NCI-H2171 treated with DMSO at 0.1 percent for 48 hours (cell line): ENCODE results near the gene TNFSF13.

ENCODE experiments used
- DNase-seq: peaks from one replicate; lab custom pipeline; 2025; lab: John Stamatoyannopoulos, UW

Gene TNFSF13, protein sequence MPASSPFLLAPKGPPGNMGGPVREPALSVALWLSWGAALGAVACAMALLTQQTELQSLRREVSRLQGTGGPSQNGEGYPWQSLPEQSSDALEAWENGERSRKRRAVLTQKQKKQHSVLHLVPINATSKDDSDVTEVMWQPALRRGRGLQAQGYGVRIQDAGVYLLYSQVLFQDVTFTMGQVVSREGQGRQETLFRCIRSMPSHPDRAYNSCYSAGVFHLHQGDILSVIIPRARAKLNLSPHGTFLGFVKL

DNA sequence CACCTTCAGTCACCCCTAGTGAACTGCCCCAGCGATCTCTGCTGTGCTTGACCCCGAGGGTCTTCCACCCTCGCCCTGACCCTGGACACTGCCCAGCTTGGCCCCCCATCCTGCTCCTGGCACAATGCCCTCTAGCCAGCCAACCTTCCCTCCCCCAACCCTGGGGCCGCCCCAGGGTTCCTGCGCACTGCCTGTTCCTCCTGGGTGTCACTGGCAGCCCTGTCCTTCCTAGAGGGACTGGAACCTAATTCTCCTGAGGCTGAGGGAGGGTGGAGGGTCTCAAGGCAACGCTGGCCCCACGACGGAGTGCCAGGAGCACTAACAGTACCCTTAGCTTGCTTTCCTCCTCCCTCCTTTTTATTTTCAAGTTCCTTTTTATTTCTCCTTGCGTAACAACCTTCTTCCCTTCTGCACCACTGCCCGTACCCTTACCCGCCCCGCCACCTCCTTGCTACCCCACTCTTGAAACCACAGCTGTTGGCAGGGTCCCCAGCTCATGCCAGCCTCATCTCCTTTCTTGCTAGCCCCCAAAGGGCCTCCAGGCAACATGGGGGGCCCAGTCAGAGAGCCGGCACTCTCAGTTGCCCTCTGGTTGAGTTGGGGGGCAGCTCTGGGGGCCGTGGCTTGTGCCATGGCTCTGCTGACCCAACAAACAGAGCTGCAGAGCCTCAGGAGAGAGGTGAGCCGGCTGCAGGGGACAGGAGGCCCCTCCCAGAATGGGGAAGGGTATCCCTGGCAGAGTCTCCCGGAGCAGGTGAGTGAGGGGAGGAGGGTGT lies at the start of gene TNFSF13:
TNFSF13 (plus strand) TSS at position 207 of the 776 bp plus-strand sequence; CDS start at position 497, 290 bp downstream.
- DNase-seq, result no peak

DNA sequence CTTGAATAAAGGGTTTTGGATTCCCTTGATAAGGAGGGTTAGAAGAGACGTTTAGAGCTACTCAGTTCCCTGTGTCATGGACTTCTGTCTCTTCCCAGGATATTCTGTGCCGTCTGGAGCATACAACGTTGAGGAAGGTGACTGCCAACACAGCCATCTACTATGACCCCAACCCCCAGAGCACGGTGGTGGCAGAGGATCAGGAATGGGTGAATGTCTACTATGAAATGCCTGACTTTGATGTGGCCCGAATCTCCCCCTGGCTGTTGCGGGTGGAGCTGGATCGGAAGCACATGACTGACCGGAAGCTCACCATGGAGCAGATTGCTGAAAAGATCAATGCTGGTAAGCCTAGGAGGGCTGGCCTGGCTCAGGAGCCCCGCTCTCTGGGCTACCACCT lies 49.7 kb upstream of the TNFSF13 start:
- DNase-seq, result no peak

GRCh38 chr17:7509937-7510336 lies 48.6 kb upstream of the TNFSF13 start:
- DNase-seq, result no peak

GRCh38 chr17:7511108-7511507 lies 47.4 kb upstream of the TNFSF13 start:
- DNase-seq, result no peak

GRCh38 chr17:7512105-7512504 lies 46.4 kb upstream of the TNFSF13 start:
- no peak for DNase-seq

GRCh38 chr17:7512824-7513540 lies 45.6 kb upstream of the TNFSF13 start:
- no peak for DNase-seq

DNA sequence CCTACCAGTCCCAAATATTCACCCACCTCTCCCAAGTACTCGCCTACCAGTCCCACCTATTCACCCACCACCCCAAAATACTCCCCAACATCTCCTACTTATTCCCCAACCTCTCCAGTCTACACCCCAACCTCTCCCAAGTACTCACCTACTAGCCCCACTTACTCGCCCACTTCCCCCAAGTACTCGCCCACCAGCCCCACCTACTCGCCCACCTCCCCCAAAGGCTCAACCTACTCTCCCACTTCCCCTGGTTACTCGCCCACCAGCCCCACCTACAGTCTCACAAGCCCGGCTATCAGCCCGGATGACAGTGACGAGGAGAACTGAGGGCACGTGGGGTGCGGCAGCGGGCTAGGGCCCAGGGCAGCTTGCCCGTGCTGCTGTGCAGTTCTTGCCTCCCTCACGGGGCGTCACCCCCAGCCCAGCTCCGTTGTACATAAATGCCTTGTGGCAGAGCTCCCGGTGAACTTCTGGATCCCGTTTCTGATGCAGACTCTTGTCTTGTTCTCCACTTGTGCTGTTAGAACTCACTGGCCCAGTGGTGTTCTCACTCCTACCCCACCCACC lies 44.6 kb upstream of the TNFSF13 start:
- no peak for DNase-seq

GRCh38 chr17:7515911-7516610 lies 42.5 kb upstream of the TNFSF13 start:
- DNase-seq, result no peak

DNA sequence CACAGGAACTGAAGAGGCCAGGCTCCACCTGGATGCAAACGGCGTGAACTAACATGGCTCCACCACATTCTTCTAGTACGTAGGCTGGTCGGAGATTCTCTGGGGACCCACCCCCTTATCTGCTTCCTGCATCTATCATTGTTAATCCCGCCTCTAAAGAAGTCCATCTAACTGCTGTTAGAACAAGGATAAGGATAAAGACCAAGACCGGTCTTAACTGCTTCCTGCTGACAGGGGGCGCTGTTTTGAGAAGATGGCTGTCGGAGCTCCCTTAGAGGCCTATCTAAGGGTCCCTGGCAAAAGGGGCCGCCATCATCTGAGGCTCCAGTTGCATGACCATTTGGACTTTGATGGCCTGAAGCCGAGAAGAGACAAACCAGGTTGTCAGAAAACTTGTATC lies 35.5 kb upstream of the TNFSF13 start:
- DNase-seq, result no peak

DNA sequence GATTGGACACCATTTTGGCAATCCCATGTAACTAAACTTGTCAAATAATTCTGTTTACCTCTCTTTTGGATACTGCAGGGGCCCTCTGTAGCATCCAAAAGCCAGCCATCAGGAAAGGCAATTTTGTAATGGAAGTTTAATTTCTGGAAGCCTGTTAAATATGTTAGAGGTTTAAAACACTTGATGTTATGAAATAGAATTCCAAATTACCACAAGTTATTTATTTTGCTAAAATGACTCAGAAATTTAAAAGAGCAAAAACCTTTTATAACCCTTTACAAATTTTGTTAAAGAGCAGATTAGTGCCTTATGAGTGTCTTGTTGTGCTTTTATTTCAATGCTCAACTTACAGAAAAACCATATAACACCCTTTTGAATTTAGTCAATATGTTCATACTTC lies 29.7 kb upstream of the TNFSF13 start:
- no peak for DNase-seq

GRCh38 chr17:7530023-7530900 lies 28.3 kb upstream of the TNFSF13 start:
- no peak for DNase-seq

GRCh38 chr17:7538050-7538449 lies 20.5 kb upstream of the TNFSF13 start:
- no peak for DNase-seq

DNA sequence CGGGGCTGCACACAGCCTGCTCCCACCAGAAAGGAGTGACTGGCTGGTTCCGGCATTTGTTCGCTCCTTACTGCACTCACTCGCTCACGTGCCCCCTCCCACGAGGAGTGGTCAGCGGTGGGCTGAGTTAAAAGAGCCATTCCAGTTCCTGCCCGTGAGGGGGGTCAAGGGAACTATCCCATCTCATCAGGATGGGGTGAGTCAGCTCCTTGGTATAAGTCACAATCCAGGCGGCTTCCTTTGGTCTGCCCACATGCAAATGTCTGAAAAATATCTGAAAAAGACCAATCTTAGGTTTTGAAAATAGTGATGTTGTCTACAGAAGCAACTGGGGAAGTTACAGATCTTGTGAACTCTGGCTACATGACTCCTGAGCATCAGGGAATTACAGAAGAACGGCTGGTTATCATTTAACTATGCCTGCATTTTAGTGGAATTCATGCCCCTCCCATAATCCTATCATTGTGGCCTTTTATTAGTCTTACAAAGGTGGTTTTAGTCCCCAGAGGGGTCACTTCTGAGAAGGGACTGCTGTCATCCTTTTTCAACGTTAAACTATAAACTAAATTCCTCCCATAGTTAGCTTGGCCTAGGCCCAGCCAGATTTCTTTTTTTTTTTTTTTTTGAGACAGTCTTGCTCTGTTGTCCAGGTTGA lies 19.5 kb upstream of the TNFSF13 start:
- DNase-seq, result no peak

DNA sequence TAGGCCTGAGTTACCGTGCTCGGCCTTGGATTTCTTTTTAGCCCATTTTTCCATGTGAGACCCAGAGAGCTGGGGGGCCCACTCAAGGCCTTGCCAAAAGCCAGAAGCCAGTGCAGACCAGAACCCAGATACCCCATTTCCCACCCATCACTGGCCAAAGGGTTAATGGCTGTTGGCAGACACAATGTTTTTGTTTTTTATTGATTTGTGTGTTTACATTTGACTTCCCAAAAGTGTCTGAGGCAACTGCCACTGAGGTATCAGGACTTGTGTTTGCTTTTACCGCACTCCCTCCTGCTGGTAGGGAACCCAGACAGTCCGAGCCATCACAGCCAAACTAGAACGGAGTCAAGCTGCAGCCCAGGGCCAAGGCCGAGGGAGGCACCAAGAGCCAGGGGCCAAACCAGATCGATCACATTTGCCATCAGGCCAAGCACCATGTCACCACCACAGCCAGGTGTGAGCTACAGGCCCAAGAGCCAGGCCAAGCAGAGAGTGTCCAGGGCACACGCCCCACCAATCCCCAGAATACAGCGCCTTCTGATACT lies 17.4 kb upstream of the TNFSF13 start:
- no peak for DNase-seq

DNA sequence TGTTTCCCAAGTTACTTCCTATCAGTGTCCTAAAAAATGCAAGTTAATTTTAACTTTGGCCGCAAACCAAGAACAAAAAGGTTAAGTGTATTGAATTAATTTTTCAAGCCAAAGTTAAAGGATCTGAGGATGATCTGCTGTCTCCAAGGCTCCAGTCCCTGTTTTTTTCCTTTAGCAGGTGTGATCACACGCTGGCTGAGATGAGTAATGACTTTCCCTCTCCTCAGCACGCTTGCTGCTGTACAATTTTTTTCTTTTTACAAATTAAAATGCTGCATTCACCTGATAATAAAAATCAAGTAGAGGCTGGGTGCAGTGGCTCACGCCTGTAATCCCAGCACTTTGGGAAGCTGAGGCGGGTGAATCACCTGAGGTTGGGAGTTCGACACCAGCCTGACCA lies 13.6 kb upstream of the TNFSF13 start:
- DNase-seq, result no peak

- no peak for DNase-seq
These were observed 9.8 kb upstream of the TNFSF13 start, which contains the start of gene TNFSF12 for GRCh38 chr17:7548585-7549400. Gene TNFSF12 (plus strand): TSS chr17:7549058. CDS start chr17:7549154, 96 bp downstream.

DNA sequence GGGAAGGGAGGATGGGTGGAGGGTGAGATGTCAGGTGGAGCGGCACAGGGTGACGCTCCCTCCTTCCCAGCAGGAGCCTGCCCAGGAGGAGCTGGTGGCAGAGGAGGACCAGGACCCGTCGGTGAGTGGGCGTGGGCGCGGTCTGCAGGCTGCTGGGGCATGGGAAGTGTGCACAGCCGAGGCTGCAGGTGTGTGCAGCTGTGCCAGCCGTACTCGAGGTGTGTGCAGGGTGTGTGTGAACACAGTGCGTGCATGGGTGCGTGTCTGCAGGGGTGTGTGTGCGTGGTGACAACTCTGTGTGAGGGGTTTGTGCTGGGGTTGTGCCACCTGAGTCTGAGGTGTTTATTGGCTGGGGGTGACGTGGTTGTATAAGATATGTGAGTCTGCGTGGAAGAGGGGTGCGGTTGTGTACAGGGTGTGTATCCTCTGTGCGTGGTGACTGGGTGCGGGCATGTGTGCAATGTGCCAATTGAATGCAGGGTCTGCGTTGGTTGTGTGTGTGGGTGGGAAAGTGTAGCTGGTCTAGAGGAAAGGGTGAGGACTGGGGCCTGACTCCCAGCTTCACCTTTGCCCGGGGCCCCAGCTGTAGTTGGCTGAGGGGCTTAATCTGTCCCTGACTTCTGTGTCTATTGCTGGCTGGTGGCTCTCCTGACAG lies 9.0 kb upstream of the TNFSF13 start:
- DNase-seq, result no peak

- no peak for DNase-seq
These were observed 8.2 kb upstream of the TNFSF13 start for GRCh38 chr17:7550344-7550743.

DNA sequence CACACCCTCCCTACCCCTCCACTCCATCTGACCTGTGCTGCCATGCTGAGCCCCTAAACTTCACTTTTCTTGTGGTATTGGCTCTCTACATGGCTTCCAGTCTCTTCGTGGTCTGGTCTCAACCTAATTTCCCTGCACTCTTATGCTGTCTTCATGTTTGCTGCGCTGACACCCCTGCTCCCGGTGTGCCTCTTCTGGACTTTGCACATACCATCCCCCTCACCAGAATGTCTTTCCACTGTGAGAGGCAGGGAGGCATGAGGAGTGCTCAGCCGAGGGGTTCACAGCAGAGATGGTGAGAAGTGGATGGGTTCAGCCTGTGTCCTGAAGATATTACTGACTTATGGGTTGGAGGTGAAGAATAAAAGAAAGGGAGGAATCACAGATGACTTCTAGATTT lies 7.2 kb upstream of the TNFSF13 start:
- DNase-seq, result no peak
